GM19240 (cell line): Measurements from ENCODE around the gene ATP6V0C.
"Not testable (repeated sequence)": the region's sequence is repeated elsewhere in the genome, so short reads cannot be mapped to it uniquely, and the experiment has no call there.

ENCODE experiments used
- DNase-seq: peaks from one replicate; pipeline ENCODE4 v3.0.0; 2011; ENCODE audit warnings: low spot score; ENCODE audit not compliant: insufficient read length

ATP6V0C gene

DNA sequence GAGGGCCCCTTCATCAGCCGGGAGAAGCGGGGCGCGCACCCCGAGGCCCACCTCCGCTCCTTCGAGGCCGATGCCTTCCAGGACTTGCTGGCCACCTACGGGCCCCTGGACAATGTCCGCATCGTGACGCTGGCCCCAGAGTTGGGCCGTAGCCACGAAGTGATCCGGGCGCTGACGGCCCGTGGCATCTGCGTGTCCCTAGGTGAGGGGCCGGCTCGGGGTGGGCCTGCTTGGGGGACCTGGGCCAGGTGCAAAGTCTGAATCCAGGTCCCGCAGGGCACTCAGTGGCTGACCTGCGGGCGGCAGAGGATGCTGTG, 14.0 kb downstream of the ATP6V0C start:
- DNase-seq = no peak

DNA sequence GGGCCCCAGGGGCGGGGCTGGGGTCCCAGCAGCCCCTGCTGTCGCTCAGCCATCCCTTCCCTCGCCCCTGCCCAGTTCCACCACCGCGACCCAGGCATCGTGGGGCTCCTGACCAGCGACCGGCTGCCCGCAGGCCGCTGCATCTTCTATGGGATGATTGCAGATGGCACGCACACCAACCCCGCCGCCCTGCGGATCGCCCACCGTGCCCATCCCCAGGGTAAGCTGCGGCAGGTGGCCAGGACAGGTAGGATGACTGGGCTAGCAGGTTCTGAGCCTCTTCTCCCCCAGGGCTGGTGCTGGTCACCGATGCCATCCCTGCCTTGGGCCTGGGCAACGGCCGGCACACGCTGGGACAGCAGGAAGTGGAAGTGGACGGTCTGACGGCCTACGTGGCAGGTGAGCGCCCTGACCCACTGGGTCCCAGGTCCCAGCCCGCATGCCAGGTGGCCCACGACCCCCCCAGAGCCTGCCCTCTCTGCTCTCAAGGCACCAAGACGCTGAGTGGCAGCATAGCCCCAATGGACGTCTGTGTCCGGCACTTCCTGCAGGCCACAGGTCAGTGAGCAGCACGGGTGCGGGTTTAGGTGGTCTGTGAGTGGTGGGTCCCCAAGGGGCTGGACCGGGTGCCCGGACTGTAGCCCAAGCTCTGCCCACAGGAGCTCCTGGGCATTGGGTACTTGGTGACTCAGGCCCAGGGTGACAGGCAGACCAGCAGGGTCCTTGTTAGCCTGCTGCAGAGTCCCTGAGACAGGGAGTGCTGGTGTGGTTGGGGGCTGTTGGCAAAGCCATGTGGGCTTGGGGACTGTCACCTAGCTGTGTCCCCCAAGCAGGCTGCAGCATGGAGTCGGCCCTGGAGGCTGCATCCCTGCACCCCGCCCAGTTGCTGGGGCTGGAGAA, 14.7 kb downstream of the ATP6V0C start:
- no peak for DNase-seq

DNA sequence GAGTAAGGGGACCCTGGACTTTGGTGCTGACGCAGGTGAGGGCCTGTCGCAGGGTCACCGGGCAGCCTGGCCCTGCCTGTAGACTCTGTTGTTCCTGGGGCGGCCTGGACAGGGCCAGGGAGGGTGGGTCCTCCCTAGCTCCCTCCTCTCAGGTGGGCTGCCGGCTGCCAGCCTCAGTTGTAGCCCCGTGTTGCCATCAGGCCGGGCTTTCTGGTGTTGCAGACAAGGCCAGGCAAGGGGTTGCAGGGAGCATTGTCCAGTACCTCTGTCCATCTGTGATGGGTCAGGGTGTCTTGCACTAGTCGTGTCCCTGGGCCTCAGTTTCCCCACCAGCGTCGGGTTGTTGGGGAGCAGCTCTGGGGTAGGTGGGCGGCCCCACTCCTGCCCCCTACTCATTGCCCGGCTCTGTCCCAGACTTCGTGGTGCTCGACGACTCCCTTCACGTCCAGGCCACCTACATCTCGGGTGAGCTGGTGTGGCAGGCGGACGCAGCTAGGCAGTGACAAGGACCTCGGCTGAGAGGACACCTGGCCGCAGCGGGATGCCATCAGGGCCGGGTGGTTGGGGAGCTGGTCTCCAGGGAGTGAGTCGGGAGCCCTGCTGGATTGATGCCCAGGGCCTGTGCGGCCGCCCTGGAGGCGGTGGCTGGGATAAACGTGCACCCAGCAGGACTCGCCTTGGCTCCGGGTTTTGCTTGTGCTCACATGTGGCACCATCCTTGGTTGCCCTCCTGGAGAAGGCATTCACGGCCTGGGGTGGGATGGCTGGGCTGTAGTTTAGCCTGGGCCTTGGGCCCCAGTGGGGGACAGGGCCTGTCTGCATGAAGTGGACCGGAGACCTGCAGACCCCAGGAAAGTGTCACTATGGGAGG, 15.5 kb downstream of the ATP6V0C start:
- no peak for DNase-seq

DNA sequence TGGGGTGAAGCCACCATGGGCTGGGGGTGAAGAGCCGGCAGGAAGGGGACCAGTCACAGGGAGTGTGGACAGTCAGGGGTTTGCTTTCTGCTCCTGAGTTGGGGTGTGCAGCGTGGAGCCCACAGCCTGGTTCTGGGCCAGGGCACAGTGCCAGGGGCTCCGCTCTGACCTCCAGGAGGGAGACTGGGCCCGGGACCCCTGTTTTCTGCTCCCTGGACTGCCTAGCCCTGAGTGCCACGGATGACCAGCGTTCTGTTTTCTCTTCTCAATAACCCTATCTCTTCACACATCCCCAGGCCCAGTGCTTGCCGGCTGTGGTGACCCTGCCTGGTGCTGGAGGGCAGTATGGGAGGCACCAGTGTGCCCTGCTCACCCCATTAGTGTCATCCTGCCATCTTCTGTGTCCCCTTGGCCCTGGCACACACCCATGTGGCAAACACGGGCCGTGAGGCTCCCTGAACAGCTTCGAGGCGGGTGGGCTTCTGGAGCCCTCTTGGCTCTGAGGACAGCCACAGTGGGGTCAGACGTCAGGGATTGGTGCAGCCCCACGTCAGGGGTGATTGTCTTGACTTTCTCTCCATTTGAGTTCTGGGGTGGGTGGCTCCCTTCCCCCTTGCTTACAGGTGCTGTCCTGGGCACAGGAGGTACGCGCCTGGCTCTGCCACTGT, 16.3 kb downstream of the ATP6V0C start:
- DNase-seq = no peak

DNA sequence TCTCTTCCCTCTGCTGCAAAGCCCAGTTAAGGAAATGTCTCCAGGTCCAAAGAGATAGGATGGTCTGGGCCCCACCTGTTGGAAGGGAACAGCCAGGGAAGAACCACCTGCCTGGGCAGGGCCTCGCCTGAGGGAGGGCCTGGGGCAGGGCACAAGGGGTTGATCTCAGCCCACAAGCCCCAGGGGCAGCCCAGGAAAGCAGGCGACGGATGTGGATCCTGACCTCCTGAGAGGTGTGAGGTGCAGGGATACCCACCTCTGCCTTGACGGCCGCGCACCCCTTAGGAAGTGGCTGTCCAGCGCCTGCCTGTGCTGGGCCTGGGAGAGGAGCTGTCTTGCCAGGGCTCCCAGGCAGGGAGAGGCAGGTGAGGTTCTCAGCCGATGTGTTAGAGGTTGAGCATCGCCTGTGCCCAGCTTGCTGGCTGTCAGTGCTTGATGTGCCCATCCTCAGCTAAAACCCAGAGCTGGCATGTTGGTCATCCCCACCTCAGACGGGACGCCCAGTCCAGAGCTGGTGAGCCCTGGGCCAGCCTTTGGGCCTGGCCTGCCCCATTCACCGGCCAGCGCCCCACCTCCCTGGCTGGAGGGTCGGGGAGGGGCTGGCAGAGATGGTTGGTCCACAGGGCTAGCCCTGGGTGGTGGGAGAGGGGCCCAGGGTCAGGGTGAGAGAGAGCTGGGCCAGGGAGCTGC, 17.0 kb downstream of the ATP6V0C start:
- no peak for DNase-seq

DNA sequence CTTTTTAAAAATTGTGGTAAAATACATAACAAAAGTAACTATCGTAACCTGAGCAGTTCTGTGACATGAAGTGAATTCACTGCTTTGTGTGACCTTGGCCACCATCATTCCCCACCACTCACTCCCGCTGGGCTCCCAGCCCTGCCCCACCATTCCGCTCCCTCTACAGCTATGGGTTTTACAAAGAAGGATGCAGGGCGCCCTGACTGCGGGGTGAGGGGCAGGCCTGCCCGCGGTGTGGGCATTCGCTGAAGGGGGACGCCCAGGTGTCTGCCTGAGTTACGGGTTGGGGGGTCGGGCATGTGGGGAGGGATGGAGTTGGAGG, 17.6 kb downstream of the ATP6V0C start, which contains the start of gene CEMP1:
CEMP1 (minus strand) TSS at position 38 of the 325 bp plus-strand sequence. CDS start 335 bp downstream, outside the sequence.
- DNase-seq = no peak

DNA sequence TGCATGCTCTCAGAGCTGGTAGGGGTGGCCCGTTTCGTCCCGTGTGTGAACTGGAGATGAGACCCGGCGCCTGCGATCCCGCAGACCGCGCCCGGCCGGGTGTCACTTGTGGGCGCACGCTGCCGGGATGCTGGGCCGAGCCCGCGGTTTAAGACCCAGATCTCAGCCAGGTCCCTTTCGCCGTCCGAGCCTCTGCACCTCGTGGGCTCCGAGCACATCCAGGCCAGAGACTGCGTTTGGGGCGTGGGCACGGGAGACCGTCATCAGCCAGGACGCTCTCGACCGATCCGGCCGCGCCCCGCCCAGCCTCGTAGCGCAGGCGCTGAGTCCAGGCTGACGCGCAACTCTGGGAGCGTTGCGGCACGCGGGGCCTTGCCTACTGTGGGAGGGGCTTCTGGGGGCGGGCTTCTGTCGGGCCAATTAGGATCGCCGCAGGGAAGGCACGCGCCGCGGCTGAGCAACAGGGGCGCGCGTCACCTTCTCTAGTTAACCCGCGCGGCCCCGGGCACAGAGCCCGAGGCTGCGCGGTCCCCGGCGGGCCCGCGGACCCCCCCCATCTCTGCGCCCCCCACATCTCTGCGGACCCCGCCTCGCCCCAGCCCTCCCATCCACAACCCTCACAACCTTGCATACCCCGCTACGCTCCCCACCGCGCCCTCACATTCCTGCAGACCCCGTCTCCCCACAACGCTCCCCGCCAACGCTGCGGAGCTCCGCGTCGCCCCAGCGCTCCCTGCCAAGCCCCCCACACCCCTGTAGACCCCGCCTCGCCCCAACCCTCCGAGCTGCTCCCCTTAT, 18.1 kb downstream of the ATP6V0C start:
- peak; percentile 97 for DNase-seq

DNA sequence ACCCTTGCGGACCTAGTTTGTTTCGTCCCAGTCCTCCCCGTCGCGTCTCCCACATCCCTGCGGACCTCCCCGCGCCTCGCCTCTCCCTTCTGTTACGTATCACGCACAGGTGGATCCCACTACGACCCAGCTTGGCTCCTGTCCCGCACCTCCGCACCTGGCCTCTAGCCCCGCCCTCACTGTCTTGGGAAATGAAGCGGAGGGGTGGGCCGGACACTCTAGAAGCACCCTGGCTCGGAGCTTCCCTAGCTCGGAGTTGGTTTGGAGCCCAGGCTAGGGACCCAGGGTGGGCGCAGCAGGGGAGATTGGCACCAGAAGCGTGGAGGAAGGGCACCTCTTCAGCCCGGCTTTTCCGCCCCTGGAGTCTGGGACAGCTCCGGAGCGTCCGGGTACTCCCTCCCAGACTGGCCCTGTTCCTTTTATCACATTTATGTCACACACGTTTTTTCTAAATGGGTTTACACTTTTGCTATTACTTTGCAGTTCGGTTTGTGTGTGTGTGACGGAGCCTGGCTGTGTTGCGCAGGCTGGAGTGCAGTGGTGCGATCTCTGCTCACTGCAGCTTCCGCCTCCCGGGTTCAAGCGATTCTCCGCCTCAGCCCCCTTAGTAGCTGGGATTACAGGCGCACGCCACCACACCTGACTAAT, 18.9 kb downstream of the ATP6V0C start:
- no peak for DNase-seq

DNA sequence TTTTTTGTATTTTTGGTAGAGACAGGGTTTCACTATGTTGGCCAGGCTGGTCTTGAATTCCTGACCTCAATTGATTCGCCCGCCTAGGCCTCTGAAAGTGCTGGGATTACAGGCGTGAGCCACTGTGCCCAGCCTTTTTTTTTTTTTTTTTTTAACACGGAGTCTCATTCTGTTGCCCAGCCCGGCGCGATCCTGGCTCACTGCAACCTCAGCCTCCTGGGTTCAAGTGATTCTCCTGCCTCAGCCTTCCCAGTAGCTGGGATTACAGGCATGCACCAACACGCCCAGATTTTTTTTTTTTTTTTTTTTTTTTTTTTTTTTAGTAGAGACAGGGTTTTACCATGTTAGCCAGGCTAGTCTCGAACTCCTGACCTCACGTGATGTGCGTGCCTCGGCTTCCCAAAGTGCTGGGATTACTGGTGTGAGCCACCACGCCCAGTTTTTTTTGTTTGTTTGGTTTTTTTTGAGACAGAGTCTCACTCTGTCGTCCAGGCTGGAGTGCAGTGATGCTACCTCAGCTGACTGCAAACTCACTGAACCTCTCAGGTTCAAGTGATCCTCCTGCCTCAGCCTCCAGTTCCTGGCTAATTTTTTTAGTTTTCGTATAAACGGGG, 19.5 kb downstream of the ATP6V0C start:
- DNase-seq = not testable (repeated sequence)

DNA sequence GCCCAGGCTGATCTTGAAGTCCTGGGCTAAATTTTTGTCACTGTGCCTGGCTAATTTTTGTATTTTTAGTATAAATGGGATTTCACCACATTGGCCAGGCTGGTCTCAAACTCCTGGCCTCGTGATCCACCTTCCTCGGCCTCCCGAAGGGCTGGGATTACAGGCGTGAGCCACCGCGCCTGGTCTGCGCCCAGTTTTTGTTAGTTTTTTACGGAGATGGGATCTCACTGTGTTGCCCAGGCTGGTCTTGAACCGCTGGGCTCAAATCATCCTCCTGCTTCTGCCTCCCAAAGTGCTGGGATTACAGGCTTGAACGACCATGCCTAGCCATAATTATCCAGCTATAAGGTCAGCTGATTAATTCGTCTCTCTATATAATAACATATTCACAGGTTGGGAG, 20.2 kb downstream of the ATP6V0C start:
- no peak for DNase-seq

DNA sequence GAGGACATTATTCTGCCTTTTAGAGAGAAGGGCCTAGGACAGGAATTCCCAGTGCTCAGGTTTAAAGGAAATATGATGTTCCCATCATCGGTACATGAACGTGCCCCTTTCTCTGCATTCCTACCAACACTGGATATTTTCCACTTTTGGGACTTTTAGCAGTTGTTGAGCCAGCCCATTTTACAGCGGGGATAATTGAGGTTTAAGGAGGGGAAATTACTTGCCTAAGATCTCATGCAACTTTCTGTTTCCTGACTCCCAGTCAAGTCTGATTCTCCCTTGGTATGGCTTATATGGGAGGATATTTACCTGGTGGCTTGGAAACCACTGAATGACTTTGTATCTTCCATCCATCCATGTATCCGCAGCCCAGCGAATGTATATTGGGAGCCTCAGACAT, 20.6 kb downstream of the ATP6V0C start:
- not testable (repeated sequence) for DNase-seq

DNA sequence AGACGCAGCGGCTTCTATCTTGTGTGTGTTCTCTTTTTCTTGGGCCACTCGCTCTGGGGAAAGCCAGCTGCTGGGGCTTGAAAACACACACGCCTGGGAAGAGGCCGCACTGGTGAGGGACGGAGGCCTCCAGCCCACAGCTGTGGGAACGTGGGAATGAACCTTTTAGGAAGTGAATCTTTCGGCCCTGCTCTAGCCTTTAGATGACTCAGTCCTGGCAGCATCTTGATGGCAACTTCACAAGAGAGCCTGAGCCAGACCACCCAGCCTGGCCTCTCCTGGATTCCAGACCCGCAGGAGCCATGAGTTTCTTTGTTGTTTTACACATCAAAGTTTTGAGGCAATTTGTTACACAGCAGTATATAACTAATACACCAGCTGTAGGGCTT, 21.9 kb downstream of the ATP6V0C start:
- DNase-seq = no peak

DNA sequence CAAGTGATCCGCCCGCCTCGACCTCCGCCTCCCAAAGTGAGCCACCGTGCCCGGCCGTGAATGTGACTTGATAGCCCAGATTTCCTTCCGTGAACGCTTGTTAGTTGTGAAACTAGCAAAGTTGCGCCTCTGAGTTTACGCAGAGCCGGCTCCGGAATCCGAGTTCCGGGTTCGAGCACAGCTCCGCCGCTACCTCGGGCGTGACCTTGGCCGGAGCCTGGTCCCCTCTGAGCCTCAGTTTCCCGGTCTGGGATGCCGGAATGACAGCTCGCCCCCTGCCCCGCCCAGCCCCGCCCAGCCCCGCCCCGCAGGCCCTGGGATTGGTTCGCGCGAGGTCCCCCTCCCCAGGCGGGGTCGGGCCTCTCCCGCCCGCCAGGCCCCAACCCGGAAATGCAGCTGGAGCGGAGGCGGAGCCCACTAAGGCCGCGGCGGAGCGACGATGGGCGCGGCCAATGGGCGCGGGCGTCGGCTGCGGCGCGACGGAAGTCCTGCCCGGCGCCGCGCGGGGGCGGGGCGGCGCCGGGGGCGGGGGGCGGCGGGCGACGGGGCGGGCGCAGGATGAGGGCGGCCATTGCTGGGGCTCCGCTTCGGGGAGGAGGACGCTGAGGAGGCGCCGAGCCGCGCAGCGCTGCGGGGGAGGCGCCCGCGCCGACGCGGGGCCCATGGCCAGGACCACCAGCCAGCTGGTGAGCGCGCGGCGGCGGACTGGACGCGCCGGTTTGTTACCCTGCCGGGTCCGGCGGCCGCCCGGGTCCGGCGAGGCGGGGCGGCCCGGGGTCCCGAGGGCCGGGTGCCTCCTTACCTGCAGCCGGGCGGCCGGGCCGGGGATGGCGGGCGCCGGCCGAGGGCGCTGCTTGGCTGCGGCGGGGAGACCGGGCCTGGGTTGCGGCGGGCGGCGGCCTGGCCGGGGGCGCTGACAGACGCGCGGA, 24.0 kb downstream of the ATP6V0C start, which contains the start of gene PDPK1:
PDPK1 (plus strand) TSS at position 571 of the 929 bp plus-strand sequence; CDS start at position 663, 92 bp downstream.
- DNase-seq = peak; percentile 87

DNA sequence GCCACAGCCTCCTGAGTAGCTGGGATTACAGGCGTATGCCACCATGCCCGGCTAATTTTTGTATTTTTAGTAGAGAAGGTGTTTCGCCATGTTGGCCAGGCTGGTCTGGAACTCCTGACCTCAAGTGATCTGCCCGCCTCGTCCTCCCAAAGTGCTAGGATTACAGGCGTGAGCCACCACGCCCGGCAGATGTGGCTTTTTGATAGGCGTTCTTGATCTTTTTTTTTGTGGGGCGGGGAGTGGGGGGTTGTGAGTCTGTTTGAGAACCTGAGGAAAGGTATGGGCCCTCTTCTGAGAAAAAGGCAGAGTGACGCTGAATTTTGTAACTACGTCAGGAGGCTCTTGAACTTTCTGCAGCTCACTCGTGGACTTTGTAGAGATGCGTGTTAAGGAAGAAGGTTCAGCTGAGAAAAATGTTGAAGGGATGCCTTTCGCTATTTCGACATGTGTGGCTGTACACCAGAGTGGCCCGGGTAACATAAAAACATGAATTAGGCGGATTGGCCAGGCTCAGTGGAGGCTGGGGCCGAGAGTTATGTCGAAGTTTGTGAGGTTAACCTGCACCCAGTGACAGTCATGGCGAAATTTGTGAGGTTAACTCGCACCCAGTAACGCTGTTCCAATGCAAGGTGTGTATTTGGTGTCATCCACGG, 25.6 kb downstream of the ATP6V0C start:
- not testable (repeated sequence) for DNase-seq

DNA sequence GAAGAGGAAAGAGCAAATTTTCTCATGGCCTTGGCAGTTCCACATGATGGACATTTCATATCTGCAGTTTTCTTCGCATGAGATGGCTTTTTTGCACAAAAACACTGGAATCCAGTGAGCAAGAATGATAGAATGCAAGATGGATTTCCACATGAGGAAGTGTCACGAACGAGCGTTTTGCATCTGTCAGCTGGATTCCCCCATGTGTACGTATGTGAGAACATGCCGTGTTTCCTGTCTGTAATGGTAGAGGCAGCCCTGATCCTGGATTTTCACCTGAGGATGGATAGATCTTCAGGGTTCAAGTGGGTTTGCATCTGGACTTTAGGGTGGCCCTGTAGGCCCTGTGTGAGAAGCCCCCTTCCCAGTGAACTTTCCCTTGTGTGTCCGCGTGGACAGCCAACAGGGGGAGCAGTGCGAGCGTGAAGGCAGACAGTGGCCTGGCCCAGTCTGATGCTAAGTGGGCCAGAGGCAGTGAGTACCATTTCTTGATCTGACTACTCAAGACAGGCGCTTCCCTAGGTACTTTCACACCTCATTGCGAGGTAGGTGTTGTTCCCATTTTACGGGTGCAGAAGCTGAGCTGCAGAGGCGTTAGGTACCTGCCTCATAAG, 26.2 kb downstream of the ATP6V0C start:
- not testable (repeated sequence) for DNase-seq

DNA sequence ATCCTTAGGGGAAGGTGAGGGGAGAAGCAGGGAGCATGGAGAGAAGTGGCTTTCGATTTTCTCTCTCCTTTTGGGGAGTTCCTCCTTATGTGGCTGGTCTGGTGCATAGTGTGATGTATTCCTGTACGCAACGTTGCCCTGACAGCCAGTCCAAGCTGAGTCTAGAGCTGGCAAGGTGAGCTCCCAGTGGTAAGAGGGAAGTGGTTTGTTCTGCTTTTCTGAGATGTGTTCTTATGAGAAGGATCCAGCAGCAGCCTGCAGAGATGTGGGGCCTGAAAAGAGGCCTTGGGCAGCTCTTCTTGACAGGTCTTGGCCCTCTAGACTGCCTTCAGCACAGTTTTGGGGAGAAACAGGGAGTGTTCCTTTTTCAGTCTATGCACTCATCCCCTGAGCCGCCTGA, 27.2 kb downstream of the ATP6V0C start:
- not testable (repeated sequence) for DNase-seq

DNA sequence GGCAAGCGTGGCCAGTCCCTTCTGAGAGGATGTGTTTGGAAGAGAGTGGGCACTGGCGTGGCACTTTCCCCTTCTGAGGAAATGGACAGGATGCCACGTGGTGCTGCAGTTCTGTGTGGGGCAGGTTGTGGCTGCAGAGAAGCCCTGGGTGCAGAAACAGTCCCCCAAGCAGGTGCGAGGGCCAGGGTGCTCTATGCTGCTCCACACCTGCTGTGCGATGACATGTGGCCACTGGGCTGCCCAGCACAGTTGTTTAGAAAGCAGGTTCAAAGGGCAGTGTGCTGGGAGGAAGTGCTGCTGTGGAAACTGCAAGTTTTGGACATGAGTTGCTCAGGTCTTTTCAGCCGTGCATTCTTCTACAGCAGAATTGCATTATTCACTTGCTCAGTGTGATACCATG, 27.7 kb downstream of the ATP6V0C start:
- not testable (repeated sequence) for DNase-seq
